ENCODE results near the gene SUPT3H.
"Not testable (repeated sequence)": the region's sequence is repeated elsewhere in the genome, so short reads cannot be mapped to it uniquely, and the experiment has no call there.

Gene SUPT3H

GRCh38 chr6:44868335-44868668, 509.4 kb downstream of the SUPT3H start:
- no peak for DNase-seq

DNA sequence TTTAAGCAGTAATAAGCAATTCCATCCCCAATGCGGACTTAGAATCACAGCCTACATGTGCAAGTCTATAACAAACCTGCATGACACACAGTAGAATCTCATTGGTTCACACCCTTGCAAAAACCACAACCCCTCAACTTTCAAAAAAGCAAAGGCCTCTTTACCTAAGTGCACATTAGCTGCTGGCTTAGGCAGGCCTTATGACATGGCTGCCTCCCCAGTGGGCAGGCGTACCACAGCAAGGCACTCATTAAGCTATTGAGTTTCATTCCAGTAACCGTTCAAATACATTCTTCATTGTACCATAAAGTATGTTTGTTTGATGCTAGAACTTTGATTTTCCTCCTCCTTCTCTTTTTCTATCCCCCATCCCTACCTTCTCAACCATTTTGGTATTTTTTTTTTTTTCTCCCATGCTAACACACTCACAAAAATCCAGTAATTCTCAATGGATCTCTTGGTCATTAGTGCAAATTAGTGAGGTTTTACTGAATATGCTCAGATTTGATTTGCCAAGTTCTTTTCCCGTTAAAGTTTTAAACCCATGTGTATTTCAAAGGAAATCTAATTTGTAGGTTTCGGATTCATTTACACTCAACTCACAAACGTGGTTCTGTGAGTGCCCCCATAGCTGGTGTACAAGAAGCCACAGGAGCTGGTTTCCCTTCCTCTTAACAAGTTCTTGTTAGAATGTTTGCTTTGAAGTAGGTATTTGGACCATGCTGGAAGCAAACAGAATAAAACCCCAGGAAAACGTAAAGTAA, 510.0 kb downstream of the SUPT3H start:
- DNase-seq, result no peak

GRCh38 chr6:44865184-44865583, 512.5 kb downstream of the SUPT3H start:
- not testable (repeated sequence) for DNase-seq

GRCh38 chr6:44859901-44860410, 517.8 kb downstream of the SUPT3H start:
- no peak for DNase-seq

DNA sequence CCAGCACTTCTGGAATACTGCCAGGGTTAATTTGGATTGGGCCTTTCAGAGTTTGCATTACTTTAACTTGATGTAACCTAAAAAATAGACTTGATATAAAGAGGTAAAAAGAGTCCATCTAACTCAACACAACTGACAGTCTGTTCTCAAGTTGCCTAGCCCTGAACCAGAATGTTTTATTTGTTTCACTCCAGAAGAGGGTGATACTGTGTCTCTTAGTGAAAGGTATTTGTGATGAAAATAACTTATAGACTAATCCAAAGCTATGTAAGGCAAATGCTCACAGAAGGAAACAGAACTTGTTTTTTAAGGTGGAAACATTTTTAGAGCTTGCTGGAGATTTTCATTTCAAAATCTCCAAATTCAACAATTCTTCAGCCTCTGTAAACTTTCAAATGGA, 518.7 kb downstream of the SUPT3H start:
- DNase-seq, result no peak

- DNase-seq, result no peak
Measured at GRCh38 chr6:44856479-44856878, 521.3 kb downstream of the SUPT3H start.

DNA sequence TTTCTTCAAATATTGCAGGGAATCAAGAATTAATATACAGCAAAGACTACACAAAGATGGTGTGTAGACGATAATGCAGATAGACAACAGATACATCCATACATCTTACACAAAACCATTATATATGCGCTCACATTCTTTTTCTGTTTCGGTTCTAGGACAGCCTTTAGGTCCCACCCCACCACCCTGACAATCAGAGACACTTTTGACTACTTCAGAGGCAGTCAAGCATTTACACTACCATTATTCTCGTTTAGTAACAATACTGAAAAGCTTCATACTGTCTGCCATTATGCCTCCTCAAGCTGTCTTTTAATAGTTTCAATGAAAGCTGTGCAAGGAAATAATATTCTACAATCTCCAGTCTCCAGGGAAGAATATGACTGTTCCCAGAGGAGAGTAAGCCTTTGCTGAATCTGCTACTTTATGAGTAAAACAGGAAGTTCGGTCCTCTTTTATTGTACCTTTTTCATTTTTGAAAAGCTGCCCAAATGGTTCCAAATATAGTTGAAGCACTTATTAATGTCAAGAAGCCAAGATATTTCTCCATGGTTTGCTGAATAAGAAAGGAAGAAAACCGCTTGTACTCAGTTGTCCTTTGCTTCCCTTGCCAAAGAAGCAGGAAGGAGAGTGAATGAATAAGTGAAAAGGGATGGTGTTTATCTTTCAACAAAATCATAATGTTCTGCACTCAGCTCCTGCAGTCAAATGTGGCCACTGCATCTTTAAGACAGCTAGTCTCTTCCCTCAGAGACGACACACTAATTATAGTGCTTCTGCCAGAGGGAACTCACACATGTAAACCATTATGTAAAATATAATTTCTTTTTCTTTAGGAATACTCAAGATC, 521.9 kb downstream of the SUPT3H start:
- no peak for DNase-seq

DNA sequence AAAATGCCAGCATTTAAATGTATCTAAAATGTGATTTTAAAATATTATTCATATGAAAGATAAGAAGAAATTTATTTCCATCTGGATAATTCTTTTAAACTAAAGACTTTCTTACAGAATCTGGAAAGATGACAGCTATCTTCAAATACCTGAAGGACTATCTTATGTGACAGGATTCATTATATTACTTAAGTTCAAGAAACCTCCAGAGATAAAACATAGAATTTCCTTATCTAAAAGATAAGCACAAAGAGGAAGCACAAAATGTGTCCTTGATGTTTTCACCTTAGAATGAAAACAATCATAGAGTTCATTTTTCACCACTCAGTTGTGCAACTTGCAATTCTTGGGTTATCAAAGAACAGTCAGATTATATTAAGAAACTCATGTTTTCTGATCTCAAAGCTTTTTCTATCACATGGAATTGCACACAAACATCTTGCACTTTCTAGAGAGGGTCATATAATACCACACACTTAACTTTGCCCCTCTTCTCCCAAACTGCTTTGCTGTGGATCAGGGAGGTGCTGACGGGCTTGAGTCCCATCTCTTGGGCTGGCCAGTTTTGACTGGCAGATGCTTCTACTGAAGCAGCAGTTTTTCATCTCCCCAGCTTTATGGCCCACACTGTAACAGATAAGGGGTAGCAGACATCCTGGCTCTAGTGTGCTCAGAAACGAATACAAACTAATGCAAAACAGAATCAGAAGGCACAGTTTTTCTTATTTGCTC, 522.9 kb downstream of the SUPT3H start:
- DNase-seq, result no peak

DNA sequence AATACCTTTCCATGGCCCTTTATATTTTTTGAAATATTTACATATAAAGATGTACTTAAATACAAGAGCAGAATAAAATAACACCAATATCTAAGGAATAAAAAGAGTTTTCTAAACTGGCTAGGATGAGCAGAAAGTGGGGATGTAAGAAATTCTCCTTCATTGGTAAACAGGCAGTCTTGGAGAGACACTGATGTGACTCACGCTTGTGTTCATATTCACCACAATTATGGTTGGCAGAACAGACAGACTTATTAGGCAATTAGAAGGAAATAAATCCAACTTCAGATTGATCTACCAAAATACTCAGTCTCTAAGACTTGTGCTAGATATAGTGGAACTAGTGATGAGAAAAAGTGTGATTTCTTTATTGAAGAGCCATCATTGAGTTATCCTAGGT, 526.6 kb downstream of the SUPT3H start:
- DNase-seq, result no peak

GRCh38 chr6:44850312-44850711, 527.4 kb downstream of the SUPT3H start:
- DNase-seq, result no peak

DNA sequence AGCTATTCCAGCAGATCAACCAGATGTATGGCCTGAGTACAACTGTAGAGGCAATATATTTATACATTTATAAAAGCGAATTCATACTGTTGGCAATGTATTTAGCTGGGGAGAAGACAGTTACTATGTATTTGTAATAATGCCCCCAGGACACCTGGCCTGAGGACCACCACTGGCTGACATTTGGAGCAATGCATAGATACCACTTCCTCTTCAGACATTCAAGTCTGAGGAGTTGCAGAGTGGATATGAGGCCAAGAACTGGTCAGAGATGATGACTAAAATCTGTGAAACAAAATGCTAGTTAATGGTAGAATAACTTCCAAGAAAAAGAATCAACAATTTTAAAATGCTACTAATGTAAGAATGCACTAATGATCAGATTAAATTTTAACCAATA, 527.9 kb downstream of the SUPT3H start:
- no peak for DNase-seq

DNA sequence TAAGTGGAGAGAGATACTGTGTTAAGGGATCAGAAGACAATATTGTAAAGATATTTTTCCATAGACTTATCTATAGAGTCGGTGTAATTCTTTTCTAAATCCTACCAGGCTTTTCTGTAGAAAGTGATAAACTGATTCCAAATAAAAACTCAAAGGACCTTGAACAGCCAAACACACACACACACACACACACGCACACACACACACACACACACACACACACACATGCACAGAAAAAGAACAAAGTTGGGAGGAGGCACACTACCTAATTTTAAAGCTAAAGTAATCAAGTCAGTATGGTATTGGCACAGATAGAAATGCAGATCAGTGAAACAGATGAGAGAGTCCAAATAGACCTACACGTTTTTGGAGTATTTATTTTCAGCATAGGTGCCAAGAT, 534.0 kb downstream of the SUPT3H start:
- no peak for DNase-seq

GRCh38 chr6:44842616-44843015, 535.1 kb downstream of the SUPT3H start:
- no peak for DNase-seq

DNA sequence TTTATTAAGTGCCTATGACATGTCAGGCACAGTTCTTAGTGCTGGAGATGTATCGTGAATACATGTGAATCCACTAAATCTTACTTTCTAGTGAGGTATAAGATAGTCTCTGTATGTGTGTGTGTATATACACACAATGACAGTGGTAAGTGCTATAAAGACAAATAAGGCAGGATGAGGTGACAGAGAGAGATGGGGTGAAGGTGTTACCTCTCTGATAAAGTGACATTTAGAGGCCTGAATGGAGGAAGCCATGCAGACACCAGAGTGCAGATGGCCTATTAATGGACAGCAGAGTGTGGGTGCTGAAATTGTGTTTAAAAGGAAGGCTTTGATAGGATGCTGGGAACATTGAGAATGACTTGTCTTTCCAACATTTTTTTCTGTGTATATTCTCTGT, 535.9 kb downstream of the SUPT3H start:
- no peak for DNase-seq

DNA sequence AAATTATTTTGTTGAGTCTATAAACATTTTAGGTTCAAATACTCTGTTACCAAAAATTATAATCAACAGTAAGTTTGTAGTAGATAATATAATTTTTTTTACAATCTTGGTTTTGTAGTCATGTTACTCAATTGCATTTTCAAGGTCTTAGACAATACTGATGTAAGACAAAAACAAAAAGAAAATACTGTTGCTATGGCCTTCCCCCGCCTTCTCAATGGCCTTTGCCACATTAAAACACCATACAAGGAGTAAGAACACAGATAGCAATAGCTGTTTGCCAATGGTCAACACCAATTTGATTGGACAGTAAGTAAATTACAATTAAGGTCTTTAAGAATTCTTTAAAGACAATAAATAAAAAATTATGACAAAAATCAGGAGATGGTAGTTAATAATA, 540.0 kb downstream of the SUPT3H start:
- DNase-seq, result no peak

DNA sequence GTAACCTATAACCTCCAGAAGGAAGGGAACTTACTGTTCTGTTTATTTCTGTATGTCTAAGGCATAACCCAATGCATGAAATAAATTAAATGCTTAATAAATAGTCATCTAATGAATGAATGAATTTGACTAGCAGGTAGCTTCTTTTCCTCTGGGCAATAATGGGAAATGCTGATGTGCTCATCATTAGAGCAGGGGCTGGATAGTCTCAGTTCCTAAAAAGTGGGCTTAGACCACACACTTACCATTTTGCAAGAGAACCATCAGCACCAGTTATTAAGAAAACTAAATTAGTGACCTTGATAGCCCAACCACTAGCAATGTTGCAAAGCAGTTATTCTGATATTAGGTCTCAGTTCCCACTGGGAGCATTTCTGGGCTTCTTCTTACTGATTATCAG, 540.5 kb downstream of the SUPT3H start:
- DNase-seq, result no peak

GRCh38 chr6:44833248-44833647, 544.5 kb downstream of the SUPT3H start:
- no peak for DNase-seq

- no peak for DNase-seq
Measured at GRCh38 chr6:44831002-44831610, 546.6 kb downstream of the SUPT3H start.

DNA sequence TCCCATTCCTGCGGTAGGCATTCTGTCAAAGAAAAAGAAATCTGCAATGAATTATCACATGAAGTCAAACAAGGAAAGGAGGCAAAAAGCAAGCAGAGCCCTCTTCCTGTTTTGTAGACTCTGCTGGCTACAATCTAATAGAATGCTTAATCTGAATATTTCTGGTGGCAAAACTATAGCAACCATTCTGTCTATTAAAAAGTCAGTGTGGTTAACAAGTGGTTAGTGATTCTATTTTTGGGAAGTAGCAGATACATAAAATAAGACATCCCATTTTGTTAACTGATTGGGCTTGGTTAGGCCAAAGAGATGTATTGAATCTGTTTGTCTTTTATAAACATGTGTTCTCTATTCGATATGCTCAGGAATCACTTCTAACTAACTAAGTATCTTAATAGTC, 547.9 kb downstream of the SUPT3H start:
- DNase-seq, result no peak

GRCh38 chr6:44828780-44829179, 549.0 kb downstream of the SUPT3H start:
- no peak for DNase-seq

- no peak for DNase-seq
Measured at GRCh38 chr6:44826025-44826676, 551.6 kb downstream of the SUPT3H start.

DNA sequence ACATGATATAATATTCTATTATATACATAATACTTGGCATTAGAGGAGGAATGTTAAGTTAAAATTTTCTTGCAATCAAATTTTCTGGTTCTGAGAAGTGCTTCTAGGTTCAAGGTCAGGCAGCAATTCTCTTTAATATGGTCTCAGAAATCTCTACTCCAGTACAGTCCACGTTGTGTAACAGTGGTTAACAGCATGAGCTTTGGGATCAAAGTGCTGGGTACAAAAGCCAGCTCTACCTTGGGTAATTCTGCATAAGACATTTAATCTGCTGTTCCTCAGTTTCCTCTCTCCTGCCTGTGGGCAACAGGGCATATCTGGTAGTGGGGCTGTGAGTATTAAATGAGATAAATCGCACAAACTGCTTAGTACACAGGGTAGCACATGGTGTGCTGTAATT, 552.5 kb downstream of the SUPT3H start:
- no peak for DNase-seq

- DNase-seq, result no peak
Measured at GRCh38 chr6:44824567-44824966, 553.2 kb downstream of the SUPT3H start.

Measured in activated T-cell treated with anti-CD3 and anti-CD28 coated beads, Interleukin-2, amount 50 U/mL, for 48 hours (primary cell).